HPDE6-E6E7 (cell line): ENCODE results near the gene HORMAD1.
"Not testable (repeated sequence)": the region's sequence is repeated elsewhere in the genome, so short reads cannot be mapped to it uniquely, and the experiment has no call there.

Experiments
- DNase-seq: peaks from one replicate; pipeline ENCODE4 v3.0.0; 2011; ENCODE audit warnings: missing footprints; ENCODE audit errors: extremely low spot score

The HORMAD1 gene

DNA sequence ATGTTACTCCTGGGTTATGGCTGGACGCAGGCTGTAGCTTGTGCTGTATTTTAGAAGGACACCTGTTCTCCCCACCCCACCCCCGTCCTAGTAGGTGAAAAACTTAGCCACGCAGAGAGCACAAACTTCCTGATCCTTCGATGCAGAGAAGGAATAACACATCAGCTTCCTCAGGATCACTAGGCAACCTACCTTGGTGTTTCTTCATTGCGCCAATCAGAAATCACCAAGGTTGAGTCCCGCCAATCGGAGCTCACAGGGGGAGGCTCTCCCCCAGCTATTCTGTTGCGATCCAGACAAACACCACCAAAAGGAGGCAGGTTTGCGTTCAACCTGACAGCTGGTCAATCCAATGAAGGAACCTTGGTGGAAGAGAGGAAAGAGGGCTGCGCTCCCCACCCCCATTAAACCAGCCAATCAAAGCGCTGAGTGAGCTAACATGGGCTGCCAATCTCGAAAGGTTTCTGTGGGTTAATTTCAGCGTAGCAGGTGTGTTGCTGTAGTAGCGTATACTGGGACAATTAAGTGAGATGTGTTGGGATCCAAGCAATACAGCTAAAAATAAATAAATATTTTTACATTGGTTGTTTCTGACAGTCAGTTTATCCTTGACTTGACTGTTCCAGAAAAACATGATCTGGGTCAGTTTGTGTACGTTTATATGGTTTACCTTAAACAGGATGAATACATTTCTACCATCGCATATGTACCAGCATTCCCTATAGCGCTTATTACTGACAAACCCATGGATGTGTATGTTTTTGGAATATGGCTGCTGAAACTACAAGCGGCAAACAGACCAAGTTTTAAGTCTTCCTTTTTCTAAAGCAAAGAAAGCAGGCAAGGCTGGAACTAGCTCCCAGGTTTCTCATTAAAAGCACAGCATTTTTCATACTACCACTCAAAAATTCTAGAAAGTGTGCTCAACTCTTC lies 23.4 kb downstream of the HORMAD1 start, which contains the start of gene GOLPH3L:
TSS of gene GOLPH3L (minus strand) at position 160 of the 933 bp plus-strand sequence. CDS start 2,316 bp downstream, outside the sequence.
- DNase-seq: peak; percentile 90

- DNase-seq: no peak
These were observed 24.1 kb downstream of the HORMAD1 start for GRCh38 chr1:150696590-150696989.

DNA sequence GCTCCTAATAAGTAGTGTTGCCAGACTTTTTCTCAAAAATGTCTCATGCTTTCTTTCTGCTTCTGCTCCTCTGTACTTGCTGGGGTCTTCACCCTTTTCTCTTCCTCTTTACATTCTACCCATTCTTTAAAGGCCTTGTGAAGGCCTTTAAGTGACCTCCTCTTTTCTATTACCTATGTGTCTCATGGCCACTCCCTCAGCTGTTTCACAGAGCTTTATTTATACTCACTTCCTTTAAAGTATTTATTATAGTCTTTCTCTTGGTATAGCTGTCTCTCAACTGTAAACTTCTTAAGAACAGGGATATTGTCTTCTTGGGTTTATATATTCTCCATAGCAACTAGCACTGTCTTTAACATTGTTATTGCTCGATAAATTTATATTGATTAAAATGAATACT lies 24.5 kb downstream of the HORMAD1 start:
- DNase-seq: no peak

GRCh38 chr1:150695561-150695960 lies 25.1 kb downstream of the HORMAD1 start:
- no peak for DNase-seq

- no peak for DNase-seq
These were observed 28.0 kb downstream of the HORMAD1 start for GRCh38 chr1:150692720-150693119.

DNA sequence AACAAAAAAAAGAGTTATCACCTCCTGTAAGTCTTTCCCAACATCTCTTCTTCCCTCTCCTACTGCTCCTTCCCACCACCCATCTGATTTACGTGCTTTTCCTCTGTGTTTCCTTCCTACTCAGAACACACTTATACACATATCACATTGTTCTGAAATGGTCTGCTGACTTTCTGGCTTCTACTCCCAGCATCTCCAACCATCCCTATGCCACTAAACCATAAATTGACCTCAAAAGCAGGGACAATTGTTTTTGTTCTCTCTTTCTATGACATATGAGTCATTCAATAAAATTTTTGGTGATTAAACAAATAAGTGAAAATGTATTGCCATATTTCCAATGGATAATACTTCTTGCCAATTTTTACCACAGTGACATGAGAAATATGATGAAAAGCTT lies 31.9 kb downstream of the HORMAD1 start:
- no peak for DNase-seq

GRCh38 chr1:150686275-150686674 lies 34.4 kb downstream of the HORMAD1 start:
- no peak for DNase-seq

- DNase-seq: no peak
These were observed 36.8 kb downstream of the HORMAD1 start for GRCh38 chr1:150683914-150684313.

- DNase-seq: no peak
These were observed 41.7 kb downstream of the HORMAD1 start for GRCh38 chr1:150678988-150679387.

DNA sequence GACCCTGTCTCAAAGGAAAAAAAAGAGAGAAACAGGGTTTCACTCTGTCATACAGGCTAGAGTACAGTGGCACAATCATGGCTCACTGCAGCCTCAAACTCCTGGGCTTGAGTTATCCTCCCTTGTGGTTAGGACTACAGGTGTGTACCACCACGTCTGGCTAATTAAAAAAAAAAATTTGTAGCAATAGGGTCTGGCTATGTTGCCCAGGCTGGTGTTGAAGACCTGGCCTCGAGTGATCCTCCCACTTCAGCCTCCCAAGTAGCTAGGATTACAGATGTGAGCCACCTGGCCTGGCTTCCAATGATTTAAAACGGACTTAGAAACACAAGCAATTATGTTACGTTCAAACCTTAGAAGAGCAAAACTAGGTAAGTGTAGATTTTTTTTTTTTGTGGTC lies 45.8 kb downstream of the HORMAD1 start:
- no peak for DNase-seq

GRCh38 chr1:150663321-150663720 lies 57.4 kb downstream of the HORMAD1 start:
- no peak for DNase-seq

GRCh38 chr1:150662811-150663210 lies 57.9 kb downstream of the HORMAD1 start:
- no peak for DNase-seq

DNA sequence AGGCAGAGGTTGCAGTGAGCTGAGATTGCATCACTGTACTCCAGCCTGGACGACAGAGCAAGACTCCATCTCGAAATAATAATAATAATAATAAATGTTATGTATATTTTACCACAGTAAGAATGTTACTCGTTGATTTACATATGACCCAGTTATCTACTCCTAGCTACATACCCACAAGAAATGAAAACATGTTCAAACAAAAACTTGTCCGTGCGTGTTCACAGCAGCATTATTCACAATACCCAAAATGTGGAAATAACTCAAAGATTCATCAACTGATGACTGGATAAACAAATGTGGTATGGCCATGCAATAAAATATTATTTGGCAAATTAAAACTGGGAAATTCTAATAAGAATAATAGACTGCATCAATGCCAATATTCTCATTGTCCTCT lies 59.5 kb downstream of the HORMAD1 start:
- peak; percentile 26 for DNase-seq

DNA sequence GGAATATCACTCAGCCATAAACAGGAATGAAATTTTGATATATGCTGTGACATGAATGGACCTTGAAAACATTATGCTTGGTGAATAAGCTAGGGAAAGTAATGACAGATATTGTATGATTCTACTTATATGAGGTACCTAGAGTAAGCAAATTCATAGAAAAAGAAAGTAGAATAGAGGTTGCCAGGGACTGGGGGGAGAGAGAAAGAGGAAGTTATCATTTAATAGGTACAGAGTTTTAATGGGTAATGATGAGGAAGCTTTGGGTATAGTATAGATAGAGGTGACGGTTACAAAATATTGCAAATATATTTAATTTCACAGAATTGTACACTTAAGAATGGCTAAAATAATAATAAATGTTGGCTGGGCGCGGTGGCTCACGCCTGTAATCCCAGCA lies 60.1 kb downstream of the HORMAD1 start:
- no peak for DNase-seq

GRCh38 chr1:150657064-150657463 lies 63.6 kb downstream of the HORMAD1 start:
- DNase-seq: not testable (repeated sequence)

GRCh38 chr1:150654635-150655034 lies 66.1 kb downstream of the HORMAD1 start:
- DNase-seq: not testable (repeated sequence)

- no peak for DNase-seq
These were observed 70.5 kb downstream of the HORMAD1 start for GRCh38 chr1:150650193-150650592.

GRCh38 chr1:150649441-150650075 lies 71.1 kb downstream of the HORMAD1 start:
- DNase-seq: no peak
